Vagina (tissue), 2 donors: ENCODE results near the gene GJB1.

Experiments
- POLR2A ChIP-seq, 2 donors: fragments of 450-650 bp; IDR thresholded peaks; one replicate each; pipeline ENCODE4 v1.6.1; 2017; ENCODE audit warnings: antibody characterized with exemption in 2 of 2, mild to moderate bottlenecking in 2 of 2, moderate library complexity in 2 of 2
- TF ChIP-seq, protein P1 (sequence below), 3 experiments: fragments of 450-650 bp in 2 of 3; fragments of 200-600 bp in 1 of 3; sonication (generic) in 1 of 3; IDR thresholded peaks; one replicate each; pipeline ENCODE4 v1.5.1; 2017 to 2019; ENCODE audit warnings: antibody characterized with exemption in 3 of 3, mild to moderate bottlenecking in 2 of 3, moderate library complexity in 2 of 3

DNA sequence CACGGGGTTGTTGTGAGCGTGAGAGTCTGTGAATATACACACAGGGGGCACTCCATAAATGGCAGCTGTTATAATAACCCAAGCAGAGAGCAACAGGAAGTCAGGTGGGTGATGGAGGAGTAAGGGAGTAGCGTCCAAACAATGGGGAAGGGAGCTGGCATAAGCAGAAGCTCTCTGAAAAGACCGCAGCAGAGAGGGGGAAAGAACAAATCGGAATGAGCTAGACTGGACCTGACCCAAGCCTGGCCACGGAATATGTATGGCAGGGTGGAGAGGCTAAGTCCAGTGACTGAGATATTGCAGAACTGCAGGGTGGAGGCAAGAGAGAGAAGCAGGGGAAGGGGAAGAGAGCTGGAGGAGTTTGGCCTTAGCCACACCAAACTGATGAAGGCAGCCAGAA lies 6.5 kb upstream of the GJB1 start:
- TF ChIP-seq, protein P1, sequence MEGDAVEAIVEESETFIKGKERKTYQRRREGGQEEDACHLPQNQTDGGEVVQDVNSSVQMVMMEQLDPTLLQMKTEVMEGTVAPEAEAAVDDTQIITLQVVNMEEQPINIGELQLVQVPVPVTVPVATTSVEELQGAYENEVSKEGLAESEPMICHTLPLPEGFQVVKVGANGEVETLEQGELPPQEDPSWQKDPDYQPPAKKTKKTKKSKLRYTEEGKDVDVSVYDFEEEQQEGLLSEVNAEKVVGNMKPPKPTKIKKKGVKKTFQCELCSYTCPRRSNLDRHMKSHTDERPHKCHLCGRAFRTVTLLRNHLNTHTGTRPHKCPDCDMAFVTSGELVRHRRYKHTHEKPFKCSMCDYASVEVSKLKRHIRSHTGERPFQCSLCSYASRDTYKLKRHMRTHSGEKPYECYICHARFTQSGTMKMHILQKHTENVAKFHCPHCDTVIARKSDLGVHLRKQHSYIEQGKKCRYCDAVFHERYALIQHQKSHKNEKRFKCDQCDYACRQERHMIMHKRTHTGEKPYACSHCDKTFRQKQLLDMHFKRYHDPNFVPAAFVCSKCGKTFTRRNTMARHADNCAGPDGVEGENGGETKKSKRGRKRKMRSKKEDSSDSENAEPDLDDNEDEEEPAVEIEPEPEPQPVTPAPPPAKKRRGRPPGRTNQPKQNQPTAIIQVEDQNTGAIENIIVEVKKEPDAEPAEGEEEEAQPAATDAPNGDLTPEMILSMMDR (IDR thresholded peaks at IDR 0.05) = no peak
- no peak for TF ChIP-seq POLR2A (IDR thresholded peaks at IDR 0.05)
